ENCODE results near the gene ZKSCAN3.

DNA sequence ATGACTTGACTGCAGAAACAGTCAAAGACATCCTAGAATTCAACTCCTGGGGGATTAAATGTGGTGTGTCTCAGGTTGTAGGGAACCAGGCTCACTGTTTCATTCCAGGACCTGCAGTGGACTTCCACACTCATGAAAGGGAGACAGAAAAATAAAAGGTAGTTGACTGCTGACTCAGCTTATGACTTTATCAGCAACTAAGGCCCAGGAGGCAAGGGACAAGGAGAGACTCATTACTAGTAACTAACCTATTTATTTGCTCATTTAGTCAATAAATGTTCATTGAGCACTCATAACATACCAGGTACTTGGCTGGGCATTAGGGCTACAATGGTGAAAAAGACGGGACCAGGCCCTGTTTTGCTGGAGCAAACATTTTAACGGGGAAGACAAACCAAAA, 16.7 kb upstream of the ZKSCAN3 start:
- TF ChIP-seq CTCF (IDR thresholded peaks at IDR 0.05; ENCODE audit: insufficient read depth, low read length) (no peak), REST (IDR thresholded peaks at IDR 0.05; ENCODE audit: insufficient replicate concordance, low read depth) (no peak)

Measured in HL-60 (cell line).